Embryonic facial prominence (tissue), 1 donor: ENCODE measurements around the gene EIF2B5.
"Not testable (repeated sequence)": the region's sequence is repeated elsewhere in the genome, so short reads cannot be mapped to it uniquely, and the experiment has no call there.

Experiments used
- DNase-seq: peaks from one replicate; pipeline ENCODE4 v3.0.0-alpha.2; 2016; ENCODE audit errors: extremely low spot score

EIF2B5 gene

GRCh38 chr3:184135149-184135910 is at the start of gene EIF2B5:
Gene EIF2B5, plus strand, starts transcription at chr3:184135358. Its CDS starts 28 bp downstream, at chr3:184135386.
- peak; percentile 87 for DNase-seq

DNA sequence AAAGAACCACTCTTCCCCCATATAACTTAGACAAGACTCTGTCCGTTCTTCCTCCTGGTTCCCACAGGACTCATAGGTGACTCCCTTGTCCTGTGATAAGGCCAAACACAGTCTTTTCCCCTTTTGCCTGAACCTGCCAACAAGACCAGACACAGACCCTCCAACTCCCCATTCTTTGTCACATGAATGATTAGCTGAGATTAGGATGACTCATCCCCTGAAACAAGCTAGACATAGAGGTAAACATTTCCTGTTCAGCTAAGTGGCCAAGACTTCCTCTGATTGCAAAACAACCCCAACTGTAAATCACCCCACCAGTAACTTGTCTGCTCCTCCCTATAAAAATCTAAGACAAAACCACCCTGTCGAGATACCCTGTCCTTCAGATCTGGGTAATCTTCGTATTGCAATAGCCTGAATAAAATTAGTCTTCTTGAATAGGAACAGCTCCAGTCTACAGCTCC is 49.7 kb upstream of the EIF2B5 start:
- no peak for DNase-seq

- DNase-seq = no peak
Observed at GRCh38 chr3:184092199-184092598, 43.0 kb upstream of the EIF2B5 start.

DNA sequence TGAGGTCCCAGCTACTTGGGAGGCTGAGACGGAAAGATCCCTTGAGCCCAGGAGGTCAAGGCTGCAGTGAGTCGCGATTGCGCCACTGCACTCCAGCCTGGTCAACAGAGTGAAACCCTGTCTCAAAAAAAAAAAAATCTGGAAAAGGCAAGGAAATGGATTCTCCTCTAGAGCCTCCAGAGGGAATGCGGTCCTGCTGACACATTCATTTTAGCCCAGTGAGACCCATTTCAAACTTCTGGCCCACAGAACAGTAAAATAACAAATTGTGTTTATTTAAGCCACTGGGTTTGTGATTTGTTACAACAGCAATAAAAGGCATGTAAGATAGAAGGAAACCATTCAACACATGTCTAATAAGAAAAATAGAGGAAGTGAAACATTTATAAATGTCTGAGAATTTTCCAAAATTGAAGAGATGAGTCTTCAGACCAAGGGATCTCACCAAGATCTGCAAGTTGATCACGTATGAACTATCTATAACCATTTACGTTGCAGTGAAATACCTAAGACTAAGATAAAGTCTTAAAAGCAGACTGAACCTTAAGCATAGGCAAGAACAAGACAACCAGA is 38.3 kb upstream of the EIF2B5 start, which contains the start of gene HTR3E:
TSS of gene HTR3E (plus strand) at position 254 of the 573 bp plus-strand sequence. CDS start 466 bp downstream, outside the sequence.
- DNase-seq = no peak

- no peak for DNase-seq
Observed at GRCh38 chr3:184097556-184097955, 37.6 kb upstream of the EIF2B5 start.

DNA sequence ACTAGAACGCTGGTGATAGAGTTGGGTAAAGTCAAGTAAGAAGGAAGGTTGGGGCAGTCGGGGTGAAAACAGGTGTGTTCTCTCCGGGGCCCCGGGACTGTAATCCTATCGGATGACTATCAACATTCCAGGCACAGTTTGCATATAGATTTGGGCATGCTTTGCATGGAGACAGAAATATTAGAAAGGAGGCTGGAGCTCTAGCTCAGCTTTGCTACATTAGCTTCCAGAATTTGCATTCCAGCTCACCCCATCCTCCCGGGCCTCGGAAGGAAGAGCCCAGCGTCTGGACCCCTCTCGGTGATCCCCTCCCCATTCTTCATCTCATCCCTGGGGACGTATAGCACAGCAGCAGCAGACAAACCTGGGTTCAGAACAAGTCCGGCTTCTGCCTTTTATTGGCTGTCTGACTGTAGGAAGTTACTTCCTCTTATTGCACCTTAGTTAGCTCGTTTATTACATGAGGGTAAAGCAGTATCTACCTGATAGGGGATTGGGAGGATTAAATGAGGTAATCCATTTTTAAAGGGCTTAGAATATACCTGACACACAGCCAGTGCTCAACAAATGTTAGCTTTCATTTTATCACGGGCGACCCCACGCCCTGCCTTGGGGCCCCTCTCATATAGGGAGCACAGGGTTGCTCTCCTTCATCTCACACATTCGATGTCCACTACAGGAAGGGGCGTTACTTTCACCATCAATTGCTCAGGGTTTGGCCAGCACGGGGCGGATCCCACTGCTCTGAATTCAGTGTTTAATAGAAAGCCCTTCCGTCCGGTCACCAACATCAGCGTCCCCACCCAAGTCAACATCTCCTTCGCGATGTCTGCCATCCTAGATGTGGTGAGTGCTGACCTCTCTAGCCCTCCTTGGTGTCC is 35.1 kb upstream of the EIF2B5 start:
- no peak for DNase-seq

GRCh38 chr3:184110316-184110725 is 24.8 kb upstream of the EIF2B5 start:
- DNase-seq = no peak

- no peak for DNase-seq
Observed at GRCh38 chr3:184116017-184116416, 19.1 kb upstream of the EIF2B5 start.

DNA sequence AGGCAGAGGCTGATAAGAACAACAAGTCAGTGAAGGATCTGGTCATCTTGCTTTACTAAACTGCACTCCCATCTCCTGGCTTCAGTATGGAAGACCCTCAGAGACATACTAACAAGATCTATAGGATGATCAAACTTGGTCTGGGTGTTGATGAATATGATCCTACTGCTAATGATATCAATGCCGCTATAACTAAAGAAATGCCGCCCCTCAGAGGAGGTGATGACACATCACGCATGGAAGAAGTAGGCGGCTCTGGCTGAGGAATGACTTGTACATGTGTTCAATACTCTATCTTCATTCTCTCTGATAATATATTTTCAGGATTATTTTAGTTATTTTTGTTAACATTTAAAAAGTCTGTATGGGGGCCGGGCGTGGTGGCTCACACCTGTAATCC is 17.5 kb upstream of the EIF2B5 start:
- no peak for DNase-seq

- not testable (repeated sequence) for DNase-seq
Observed at GRCh38 chr3:184121031-184121430, 14.1 kb upstream of the EIF2B5 start.

DNA sequence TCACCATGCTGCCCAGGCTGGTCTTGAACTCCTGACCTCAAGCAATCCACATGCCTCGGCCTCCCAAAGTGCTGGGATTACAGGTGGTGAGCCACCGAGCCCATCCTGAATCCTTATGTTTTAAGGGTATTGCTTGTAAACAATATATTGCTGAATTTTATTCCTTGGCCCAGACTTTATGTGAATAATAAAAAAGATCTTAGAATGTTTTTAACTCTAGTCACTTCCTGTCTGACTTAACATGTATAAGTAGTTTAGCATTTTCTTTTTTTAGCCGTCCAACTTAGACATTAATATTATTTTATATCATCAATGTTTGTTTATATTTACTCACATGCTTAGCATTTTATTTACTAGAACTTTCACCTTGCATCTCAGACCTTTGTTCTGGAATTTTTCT is 9.2 kb upstream of the EIF2B5 start:
- DNase-seq = no peak

DNA sequence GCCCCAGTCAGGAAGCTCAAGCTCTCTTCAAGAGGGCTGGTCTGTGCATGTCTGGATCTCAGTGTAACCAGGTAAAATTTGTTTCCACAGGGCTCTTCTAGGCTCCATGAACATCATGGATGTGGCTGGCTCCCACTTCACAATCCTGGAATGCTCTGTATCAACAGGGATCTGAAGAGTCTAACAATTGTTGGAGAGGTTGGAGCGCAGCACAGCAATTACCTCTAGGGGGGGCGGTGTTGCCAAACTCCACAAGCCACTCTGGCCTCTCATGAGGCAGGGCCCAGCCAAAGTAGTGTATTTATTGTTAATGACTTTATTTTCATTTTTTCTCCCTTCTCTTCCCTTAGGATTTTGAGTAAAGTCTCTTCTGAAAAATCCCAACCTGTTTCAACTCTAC is 6.1 kb upstream of the EIF2B5 start:
- no peak for DNase-seq

- no peak for DNase-seq
Observed at GRCh38 chr3:184132945-184133344, 2.2 kb upstream of the EIF2B5 start.

- peak; percentile 51 for DNase-seq
Observed at GRCh38 chr3:184133840-184134745, 1.1 kb upstream of the EIF2B5 start.

DNA sequence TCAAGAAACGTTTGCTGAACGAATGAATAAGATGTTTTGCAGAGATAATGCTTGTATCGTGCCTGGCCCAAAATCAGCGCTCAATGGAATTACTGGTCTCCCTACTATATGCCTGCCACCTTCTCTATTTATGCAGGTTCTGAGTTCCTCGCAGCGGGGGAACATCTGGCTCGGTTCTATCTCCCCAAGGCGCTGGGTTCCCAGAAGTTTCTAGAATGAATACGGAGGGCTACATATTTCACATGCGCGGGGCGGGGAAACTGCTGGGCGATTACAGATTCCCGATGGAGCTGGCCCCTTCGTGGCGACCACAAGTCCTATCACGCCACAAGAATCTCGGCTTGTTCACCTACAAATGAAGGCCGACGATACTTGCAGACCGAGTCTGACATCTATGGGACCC is 411 bp upstream of the EIF2B5 start:
- DNase-seq = no peak

- DNase-seq = no peak
Observed at GRCh38 chr3:184135911-184136260, 728 bp downstream of the EIF2B5 start.

DNA sequence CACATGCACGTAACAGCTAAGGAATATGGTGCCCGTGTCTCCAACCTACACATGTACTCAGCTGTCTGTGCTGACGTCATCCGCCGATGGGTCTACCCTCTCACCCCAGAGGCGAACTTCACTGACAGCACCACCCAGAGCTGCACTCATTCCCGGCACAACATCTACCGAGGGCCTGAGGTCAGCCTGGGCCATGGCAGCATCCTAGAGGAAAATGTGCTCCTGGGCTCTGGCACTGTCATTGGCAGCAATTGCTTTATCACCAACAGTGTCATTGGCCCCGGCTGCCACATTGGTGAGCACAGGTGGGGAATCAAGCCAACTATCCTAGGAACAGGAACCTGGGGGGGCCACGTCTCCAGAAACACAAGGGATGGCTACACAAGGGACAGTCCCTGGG is 5.3 kb downstream of the EIF2B5 start:
- DNase-seq = no peak

DNA sequence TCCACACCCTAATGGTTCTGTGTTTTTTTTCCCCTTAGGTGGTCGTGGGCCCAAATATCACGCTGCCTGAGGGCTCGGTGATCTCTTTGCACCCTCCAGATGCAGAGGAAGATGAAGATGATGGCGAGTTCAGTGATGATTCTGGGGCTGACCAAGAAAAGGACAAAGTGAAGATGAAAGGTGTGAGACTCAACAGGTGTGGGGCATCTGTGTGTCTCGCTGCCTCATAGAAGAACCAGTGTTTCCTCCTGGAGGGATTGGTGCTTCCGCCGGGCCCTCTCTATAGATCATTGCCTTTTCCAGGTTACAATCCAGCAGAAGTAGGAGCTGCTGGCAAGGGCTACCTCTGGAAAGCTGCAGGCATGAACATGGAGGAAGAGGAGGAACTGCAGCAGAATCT is 7.0 kb downstream of the EIF2B5 start:
- DNase-seq = no peak

- no peak for DNase-seq
Observed at GRCh38 chr3:184143327-184143726, 8.2 kb downstream of the EIF2B5 start.

DNA sequence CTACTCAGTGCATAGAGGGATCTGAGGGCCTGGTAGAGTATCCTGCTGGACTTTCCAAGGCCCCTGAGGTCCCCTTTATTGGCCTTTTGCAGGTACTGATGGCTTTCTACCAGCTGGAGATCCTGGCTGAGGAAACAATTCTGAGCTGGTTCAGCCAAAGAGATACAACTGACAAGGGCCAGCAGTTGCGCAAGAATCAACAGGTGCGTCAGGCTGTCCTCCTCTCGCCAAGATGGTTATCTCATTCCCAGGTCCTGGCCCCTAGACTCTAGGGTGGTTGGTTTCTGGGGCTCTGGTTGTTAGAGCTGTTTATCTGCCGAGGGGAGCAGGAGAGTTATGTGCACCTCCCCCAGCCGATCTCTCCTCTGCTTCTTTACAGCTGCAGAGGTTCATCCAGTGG is 9.3 kb downstream of the EIF2B5 start:
- DNase-seq = no peak

- no peak for DNase-seq
Observed at GRCh38 chr3:184145111-184145524, 10.0 kb downstream of the EIF2B5 start.
